ENCODE results near the gene WDSUB1.

GRCh38 chr2:159252905-159253304 lies 33.6 kb downstream of the WDSUB1 start:
- TF ChIP-seq, protein P1, sequence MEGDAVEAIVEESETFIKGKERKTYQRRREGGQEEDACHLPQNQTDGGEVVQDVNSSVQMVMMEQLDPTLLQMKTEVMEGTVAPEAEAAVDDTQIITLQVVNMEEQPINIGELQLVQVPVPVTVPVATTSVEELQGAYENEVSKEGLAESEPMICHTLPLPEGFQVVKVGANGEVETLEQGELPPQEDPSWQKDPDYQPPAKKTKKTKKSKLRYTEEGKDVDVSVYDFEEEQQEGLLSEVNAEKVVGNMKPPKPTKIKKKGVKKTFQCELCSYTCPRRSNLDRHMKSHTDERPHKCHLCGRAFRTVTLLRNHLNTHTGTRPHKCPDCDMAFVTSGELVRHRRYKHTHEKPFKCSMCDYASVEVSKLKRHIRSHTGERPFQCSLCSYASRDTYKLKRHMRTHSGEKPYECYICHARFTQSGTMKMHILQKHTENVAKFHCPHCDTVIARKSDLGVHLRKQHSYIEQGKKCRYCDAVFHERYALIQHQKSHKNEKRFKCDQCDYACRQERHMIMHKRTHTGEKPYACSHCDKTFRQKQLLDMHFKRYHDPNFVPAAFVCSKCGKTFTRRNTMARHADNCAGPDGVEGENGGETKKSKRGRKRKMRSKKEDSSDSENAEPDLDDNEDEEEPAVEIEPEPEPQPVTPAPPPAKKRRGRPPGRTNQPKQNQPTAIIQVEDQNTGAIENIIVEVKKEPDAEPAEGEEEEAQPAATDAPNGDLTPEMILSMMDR (IDR thresholded peaks at IDR 0.05; ENCODE audit: poor library complexity) = no peak
- no peak for TF ChIP-seq EZH2phosphoT487 (IDR thresholded peaks at IDR 0.05; ENCODE audit: low read depth, severe bottlenecking, unreplicated experiment)
